T-cell (primary cell): ENCODE measurements around the gene VMAC. TPM values are rescaled to one million over a fixed set of nuclear protein-coding genes. Genes with fewer than 3 reads are reported as not detected.
"Not testable (repeated sequence)": the region's sequence is repeated elsewhere in the genome, so short reads cannot be mapped to it uniquely, and the experiment has no call there.

Experiments used
- ATAC-seq, 4 experiments: fragments of 200-7000 bp in 3 of 4; fragments of 150-1000 bp in 1 of 4; cut with Tn5 transposase; replicated peaks in 1 of 4; 1 replicate in 3 of 4; 2 replicates in 1 of 4; pipeline ENCODE4 v1.10.0; 2021; ENCODE audit warnings: moderate library complexity in 3 of 4, mild to moderate bottlenecking in 2 of 4, moderate number of reproducible peaks in 1 of 4
- CTCF ChIA-PET, 2 donors: fragments of 300-600 bp; sonication (Branson Sonifier 250); formaldehyde crosslinking; loops; one replicate each; lab custom pipeline; 2022; ENCODE audit warnings: antibody characterized with exemption in 2 of 2; lab: Charles Lee
- POLR2A ChIA-PET, 2 donors: fragments of 300-600 bp; sonication (Branson Sonifier 250); formaldehyde crosslinking; loops; one replicate each; lab custom pipeline; 2022; ENCODE audit warnings: antibody characterized with exemption in 2 of 2; lab: Charles Lee
- DNase-seq, 35 experiments: peaks; one replicate each; pipeline versions ENCODE4 v3.0.0 to v3.0.0-alpha.2; 2013 to 2023
- H3K27ac ChIP-seq: one replicate; pipeline ENCODE4 v1.5.1; 2013; ENCODE audit warnings: low read length
- H3K27me3 ChIP-seq, 2 experiments: replicated peaks in 1 of 2; 1 replicate in 1 of 2; 2 replicates in 1 of 2; pipeline versions ENCODE4 v1.6.1 to v1.7.0; 2013; ENCODE audit warnings: low read length in 1 of 2, mixed read lengths in 1 of 2; ENCODE audit not compliant: control insufficient read depth in 2 of 2, insufficient read depth in 2 of 2; ENCODE audit errors: extremely low read depth in 1 of 2
- H3K36me3 ChIP-seq, 2 donors: 1 replicate in 1 of 2; 2 replicates in 1 of 2; pipeline versions ENCODE4 v1.6.1 to v1.7.0; 2013; ENCODE audit warnings: low read length in 1 of 2; ENCODE audit not compliant: control insufficient read depth in 2 of 2, insufficient read depth in 1 of 2; ENCODE audit errors: extremely low read depth in 1 of 2
- H3K4me1 ChIP-seq, 2 experiments: 1 replicate in 1 of 2; 2 replicates in 1 of 2; pipeline versions ENCODE4 v1.6.1 to v1.7.0; 2013; ENCODE audit warnings: low read length in 2 of 2, mixed read lengths in 1 of 2; ENCODE audit not compliant: insufficient read depth in 2 of 2, control insufficient read depth in 1 of 2; ENCODE audit errors: extremely low read depth in 1 of 2
- H3K4me3 ChIP-seq, 2 donors: 1 replicate in 1 of 2; 2 replicates in 1 of 2; pipeline versions ENCODE4 v1.5.1 to v1.7.0; 2013; ENCODE audit warnings: mild to moderate bottlenecking in 2 of 2, low read length in 1 of 2, moderate library complexity in 1 of 2; ENCODE audit not compliant: control insufficient read depth in 1 of 2; ENCODE audit errors: extremely low read depth in 1 of 2
- H3K9me3 ChIP-seq: 2 replicates; pipeline ENCODE4 v1.7.0; 2013
- H3K27ac Mint-ChIP-seq, 2 donors: one replicate each; pipeline ENCODE4 v1.8.0; 2020 to 2021; ENCODE audit warnings: mild to moderate bottlenecking in 2 of 2, mixed read lengths in 2 of 2
- H3K27me3 Mint-ChIP-seq, 2 donors: one replicate each; pipeline ENCODE4 v1.8.0; 2021 to 2022; ENCODE audit warnings: mixed read lengths in 2 of 2
- H3K36me3 Mint-ChIP-seq: one replicate; pipeline ENCODE4 v1.8.0; 2021; ENCODE audit warnings: mixed read lengths
- H3K4me1 Mint-ChIP-seq, 3 donors: one replicate each; pipeline ENCODE4 v1.8.0; 2020 to 2022; ENCODE audit warnings: mixed read lengths in 3 of 3, mild to moderate bottlenecking in 1 of 3
- H3K4me3 Mint-ChIP-seq, 3 donors: one replicate each; pipeline ENCODE4 v1.8.0; 2020 to 2022; ENCODE audit warnings: mild to moderate bottlenecking in 3 of 3, mixed read lengths in 3 of 3, moderate library complexity in 3 of 3
- H3K9me3 Mint-ChIP-seq, 3 donors: one replicate each; pipeline ENCODE4 v1.8.0; 2020 to 2022; ENCODE audit warnings: mixed read lengths in 3 of 3
- WGBS: methylation state at CpG from one replicate; pipeline ENCODE4 v1.1.5; 2013; ENCODE audit warnings: missing lambda C conversion rate; ENCODE audit not compliant: insufficient coverage; 5-methylcytosine and 5-hydroxymethylcytosine counted together
- total RNA-seq, 35 experiments: library from RNA in 6 of 35; stranded (reverse) in 6 of 35; fragments of 120-200 nt in 1 of 35; gene quantifications; one replicate each; pipeline versions ENCODE4 v1.2.1 to v1.2.4 and lab custom pipeline; 2013 to 2026

VMAC gene
- total RNA-seq, 5 donors from 2014 or later (not counting 1 experiment from before 2014, with no cell fraction given), result 23.8 to 35.9 (median 30.9) TPM

DNA sequence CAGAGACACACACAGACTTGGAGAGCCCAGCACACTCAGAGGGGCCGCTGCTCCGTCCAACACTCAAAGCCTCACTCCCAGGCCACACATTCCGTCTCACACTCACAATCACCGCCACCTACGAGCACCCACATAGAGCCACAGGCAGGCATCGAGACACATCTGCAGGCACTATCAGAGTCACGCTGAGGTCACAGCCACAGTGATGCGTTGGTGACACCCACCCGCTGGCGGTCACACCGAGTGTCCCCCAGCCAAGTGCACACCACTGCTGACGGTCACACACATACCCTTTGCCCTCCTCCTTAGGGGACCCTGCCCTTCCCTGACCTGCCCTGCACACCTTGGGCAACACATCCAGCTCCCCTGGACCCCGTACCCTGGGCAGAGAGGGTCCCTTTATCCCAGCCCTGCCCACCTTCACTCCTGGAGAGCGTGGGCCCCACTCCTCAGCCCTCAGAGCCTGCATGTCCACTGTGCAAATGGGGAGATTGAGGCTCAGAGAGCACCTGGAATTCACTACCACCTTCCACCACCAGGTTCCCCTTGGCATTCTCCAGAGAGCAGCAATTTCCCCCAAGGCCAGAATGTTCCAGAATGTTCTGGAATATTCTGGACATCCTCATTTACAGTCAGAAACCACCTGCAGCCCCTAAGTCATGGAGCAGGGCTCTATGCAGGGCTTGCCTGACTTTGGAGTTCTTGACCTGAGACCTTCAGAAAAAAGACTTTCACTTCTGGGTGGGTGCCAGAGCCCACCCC is 39.8 kb upstream of the VMAC start:
- CTCF ChIA-PET, result no interaction called here
- DNase-seq, result no peak
- Histone ChIP-seq H3K27me3 (peaks cover 0 to 34% of the 10 kb centered on the region in 2 experiments), H3K4me1 (no peaks in the 10 kb centered on the region), H3K9me3 (no peaks in the 10 kb centered on the region), H3K36me3 (no peaks in the 10 kb centered on the region), H3K27ac (no peak overlapping the region), H3K4me3 (no peak overlapping the region)
- Mint-ChIP-seq H3K27ac (no peak overlapping the region), H3K4me3 (no peak overlapping the region), H3K27me3 (peaks cover 7 to 13% of the 10 kb centered on the region in 2 donors), H3K4me1 (no peaks in the 10 kb centered on the region), H3K9me3 (no peaks in the 10 kb centered on the region), H3K36me3 (no peaks in the 10 kb centered on the region)
- ATAC-seq, result no peak
- WGBS, result 81% methylated on average over 13 of the region's 14 CpGs
- POLR2A ChIA-PET, result no interaction called here

DNA sequence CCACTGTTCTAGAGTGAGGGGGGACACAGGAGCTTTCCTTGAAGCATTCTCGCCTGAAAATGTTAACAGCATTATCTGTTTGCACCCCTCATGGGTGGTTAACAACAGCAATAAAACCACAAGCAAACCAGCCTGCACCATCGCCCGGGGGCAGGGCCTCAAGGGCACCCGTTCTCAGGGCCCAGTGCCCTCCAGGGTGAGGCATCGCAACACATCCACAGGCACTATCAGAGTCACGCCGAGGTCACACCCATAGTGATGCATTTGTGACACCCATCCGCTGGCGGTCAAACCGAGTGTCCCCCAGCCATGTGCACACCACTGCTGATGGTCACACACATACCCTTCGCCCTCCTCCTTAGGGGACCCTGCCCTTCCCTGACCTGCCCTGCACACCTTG is 38.9 kb upstream of the VMAC start:
- Mint-ChIP-seq H3K9me3 (no peaks in the 10 kb centered on the region), H3K4me1 (no peaks in the 10 kb centered on the region), H3K27ac (no peak overlapping the region), H3K36me3 (no peaks in the 10 kb centered on the region), H3K27me3 (peaks cover 6 to 13% of the 10 kb centered on the region in 2 donors), H3K4me3 (no peak overlapping the region)
- WGBS, result 77% methylated on average over 7 of the region's 11 CpGs
- Histone ChIP-seq H3K9me3 (no peaks in the 10 kb centered on the region), H3K36me3 (no peaks in the 10 kb centered on the region), H3K27ac (no peak overlapping the region), H3K27me3 (peaks cover 0 to 34% of the 10 kb centered on the region in 2 experiments), H3K4me3 (no peak overlapping the region), H3K4me1 (no peaks in the 10 kb centered on the region)
- DNase-seq (peak in 2 of 35 experiments; percentile 3 to 6), ATAC-seq (no peak)
- ChIA-PET POLR2A (no interaction called here), CTCF (no interaction called here)

DNA sequence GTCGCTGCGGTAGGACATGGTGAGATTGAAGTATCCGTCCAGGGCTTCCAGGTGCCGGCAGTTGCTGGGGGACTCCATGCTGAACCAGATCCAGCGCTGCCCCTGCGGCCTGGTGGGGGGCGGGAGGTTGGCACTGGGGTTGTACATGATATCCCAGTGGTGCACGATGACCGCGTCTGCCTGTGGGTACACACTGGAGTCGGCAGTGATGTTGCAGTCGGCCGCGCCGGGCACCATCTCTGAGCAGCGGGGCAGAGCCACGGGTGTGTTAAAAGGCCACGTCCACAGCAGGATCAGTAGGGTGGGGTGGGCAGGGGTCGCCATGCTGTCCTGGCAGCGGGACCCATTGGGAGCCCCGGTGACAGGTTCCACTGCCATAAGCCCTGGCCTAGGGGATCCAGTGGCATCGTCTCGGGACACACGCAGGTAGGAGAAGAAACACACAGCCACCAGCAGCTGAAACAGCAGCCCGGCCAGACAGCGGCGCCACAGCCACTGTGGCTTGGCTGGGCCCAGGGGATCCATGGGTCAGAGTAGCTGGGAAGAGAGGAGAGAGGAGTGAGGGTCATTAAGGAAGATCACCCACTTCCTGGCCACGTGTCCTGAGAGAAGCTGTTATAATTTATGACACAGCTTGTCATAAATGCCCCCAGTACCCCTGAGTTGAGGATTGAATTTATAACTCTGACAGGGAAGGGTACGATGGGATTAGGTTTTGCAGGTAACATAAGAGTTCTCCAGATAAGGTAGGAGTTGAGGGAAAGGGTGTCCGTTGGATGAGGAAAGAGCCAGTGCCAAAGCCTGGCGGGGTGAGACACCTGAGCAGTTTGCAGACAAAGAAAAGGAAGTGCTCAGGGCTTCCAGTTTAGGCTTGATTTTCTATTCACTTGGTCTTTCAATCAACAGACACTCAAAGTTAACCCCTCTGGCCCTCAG is 37.2 kb upstream of the VMAC start:
- Mint-ChIP-seq H3K9me3 (no peaks in the 10 kb centered on the region), H3K4me3 (no peak overlapping the region), H3K27ac (no peak overlapping the region), H3K27me3 (peaks cover 3 to 13% of the 10 kb centered on the region in 2 donors), H3K36me3 (no peaks in the 10 kb centered on the region), H3K4me1 (no peaks in the 10 kb centered on the region)
- Histone ChIP-seq H3K27ac (no peak overlapping the region), H3K36me3 (no peaks in the 10 kb centered on the region), H3K9me3 (no peaks in the 10 kb centered on the region), H3K4me1 (no peaks in the 10 kb centered on the region), H3K27me3 (peaks cover 0 to 29% of the 10 kb centered on the region in 2 experiments), H3K4me3 (no peak overlapping the region)
- ATAC-seq (no peak), DNase-seq (no peak)
- 89% methylated on average over 28 of the region's 31 CpGs for WGBS
- CTCF ChIA-PET, result no interaction called here
- POLR2A ChIA-PET, result no interaction called here

DNA sequence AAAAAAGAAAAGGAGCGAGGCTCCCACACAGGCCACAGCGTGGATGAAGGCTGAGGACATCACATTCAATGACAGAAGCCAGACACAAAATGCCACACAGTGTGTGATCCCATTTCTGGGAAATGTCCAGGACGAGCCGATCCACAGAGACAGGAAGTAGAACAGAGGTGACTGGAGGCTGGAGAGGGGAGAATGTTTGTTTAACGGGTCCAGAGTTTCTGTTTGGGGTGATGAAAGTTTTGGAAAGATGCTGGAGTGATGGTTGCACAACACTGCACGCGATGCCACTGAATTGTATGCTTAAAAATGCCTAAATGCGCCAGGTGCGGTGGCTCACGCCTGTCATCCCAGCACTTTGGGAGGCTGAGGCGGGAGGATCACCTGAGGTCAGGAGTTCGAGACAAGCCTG is 33.7 kb upstream of the VMAC start:
- ChIA-PET CTCF (no interaction called here), POLR2A (interaction anchor here in 1 of 2 donors (0.6 kb wide), 1 partner anchor 81 kb away, joined by 3 read pairs; no protein-coding TSS in a partner anchor)
- ATAC-seq, result no peak
- Histone ChIP-seq H3K36me3 (no peaks in the 10 kb centered on the region), H3K4me1 (no peaks in the 10 kb centered on the region), H3K27ac (no peak overlapping the region), H3K4me3 (no peak overlapping the region), H3K9me3 (no peaks in the 10 kb centered on the region), H3K27me3 (peaks cover 0 to 12% of the 10 kb centered on the region in 2 experiments)
- WGBS, result 86% methylated on average over 8 of the region's 12 CpGs
- H3K9me3 Mint-ChIP-seq, result no peaks in the 10 kb centered on the region
- H3K36me3 Mint-ChIP-seq, result no peaks in the 10 kb centered on the region
- H3K27me3 Mint-ChIP-seq, result peaks cover 0 to 6% of the 10 kb centered on the region in 2 donors
- no peak overlapping the region for H3K27ac Mint-ChIP-seq
- H3K4me1 Mint-ChIP-seq, result no peaks in the 10 kb centered on the region
- no peak overlapping the region for H3K4me3 Mint-ChIP-seq
- no peak for DNase-seq

DNA sequence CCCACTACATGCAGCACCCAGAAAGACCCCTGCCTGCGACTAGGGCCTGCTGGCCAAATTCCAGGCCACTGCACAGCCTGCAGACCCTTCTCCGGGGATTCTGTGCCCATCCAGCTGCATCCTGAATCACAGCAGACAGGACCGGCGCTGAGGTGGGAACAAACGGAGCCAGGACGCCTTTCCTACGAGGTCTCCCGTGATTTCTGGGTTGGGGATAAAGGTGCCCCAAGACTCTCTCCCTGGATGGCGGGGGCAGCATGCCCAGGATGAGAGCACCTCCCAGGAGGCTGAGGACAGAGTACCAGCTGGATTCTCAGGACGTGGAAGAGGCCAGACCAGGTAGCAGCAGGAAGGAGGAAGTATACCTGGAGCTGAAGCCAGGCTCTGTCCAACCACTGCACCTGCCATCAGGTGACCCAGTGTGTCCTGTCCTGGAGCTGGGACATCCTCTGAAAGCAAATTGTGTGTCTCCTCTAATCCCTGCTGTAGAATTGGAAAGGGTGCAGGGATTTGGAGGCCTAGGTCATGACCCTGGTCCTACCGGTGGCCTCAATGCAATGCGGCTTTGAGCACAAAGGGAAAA is 31.0 kb upstream of the VMAC start:
- H3K36me3 ChIP-seq, result no peaks in the 10 kb centered on the region
- ChIA-PET CTCF (no interaction called here), POLR2A (no interaction called here)
- no peak for DNase-seq
- H3K27ac ChIP-seq, result no peak overlapping the region
- H3K27me3 ChIP-seq, result peaks cover 0 to 27% of the 10 kb centered on the region in 2 experiments
- WGBS, result 86% methylated on average over 11 of the region's 12 CpGs
- Mint-ChIP-seq H3K9me3 (no peaks in the 10 kb centered on the region), H3K36me3 (no peaks in the 10 kb centered on the region), H3K4me3 (no peak overlapping the region), H3K27ac (no peak overlapping the region), H3K4me1 (no peaks in the 10 kb centered on the region), H3K27me3 (peaks cover 10 to 16% of the 10 kb centered on the region in 2 donors)
- ATAC-seq, result no peak
- H3K4me3 ChIP-seq, result no peak overlapping the region
- no peaks in the 10 kb centered on the region for H3K4me1 ChIP-seq
- H3K9me3 ChIP-seq, result no peaks in the 10 kb centered on the region

DNA sequence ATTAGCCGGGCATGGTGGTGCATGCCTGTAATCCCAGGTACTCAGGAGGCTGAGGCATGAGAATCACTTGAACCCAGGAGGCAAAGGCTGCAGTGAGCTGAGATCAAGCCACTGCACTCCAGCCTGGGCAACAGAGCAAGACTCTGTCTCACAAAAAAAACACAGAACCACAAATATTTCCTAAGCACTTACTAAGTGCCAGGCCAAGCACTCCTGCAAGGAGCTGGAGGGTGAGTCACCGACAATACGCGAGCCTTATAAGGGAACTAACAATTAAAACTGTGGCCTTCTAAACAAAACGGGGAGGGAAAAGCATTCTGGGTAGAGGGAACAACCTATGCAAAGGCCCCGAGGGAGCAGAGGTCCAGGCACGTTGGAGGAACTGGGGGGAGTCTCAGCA is 30.2 kb upstream of the VMAC start:
- ATAC-seq, DNase-seq, H3K9me3 ChIP-seq, H3K36me3 Mint-ChIP-seq, H3K4me1 ChIP-seq, H3K4me3 Mint-ChIP-seq, H3K27ac Mint-ChIP-seq, H3K4me1 Mint-ChIP-seq, H3K27ac ChIP-seq, H3K4me3 ChIP-seq, CTCF ChIA-PET, POLR2A ChIA-PET, H3K9me3 Mint-ChIP-seq, H3K36me3 ChIP-seq: not testable (repeated sequence)
- WGBS, result 84% methylated on average over 7 of the region's 7 CpGs
- peaks cover 3 to 34% of the 10 kb centered on the region in 2 experiments for H3K27me3 ChIP-seq
- peaks cover 10 to 24% of the 10 kb centered on the region in 2 donors for H3K27me3 Mint-ChIP-seq
